GM12892 (cell line): Measurements from ENCODE around the gene EBPL.

Experiments
- POLR2A ChIP-seq: IDR thresholded peaks from 2 replicates; pipeline ENCODE4 v1.6.1; 2011; ENCODE audit warnings: low read depth, low read length, control low read depth
- POLR2AphosphoS5 ChIP-seq: IDR thresholded peaks from 2 replicates; pipeline ENCODE4 v1.6.1; 2011; ENCODE audit warnings: low read depth, low read length, control low read depth
- TAF1 ChIP-seq: IDR thresholded peaks from 2 replicates; pipeline ENCODE4 v1.6.1; 2011; ENCODE audit warnings: low read depth, mild to moderate bottlenecking, control low read depth, low read length, borderline replicate concordance

GRCh38 chr13:49622174-49622946 is 68.9 kb downstream of the EBPL start:
- TF ChIP-seq POLR2A (no peak), POLR2AphosphoS5 (no peak), TAF1 (no peak)
